ENCODE results near the gene CDA. TPM values are rescaled to one million over a fixed set of nuclear protein-coding genes. Genes with fewer than 3 reads are reported as not detected.

The CDA gene
- total RNA-seq, 1 experiment from 2014 or later: 6.5 TPM

GRCh38 chr1:20661207-20662109, 72.6 kb downstream of the CDA start, which contains the start of gene DDOST:
Gene DDOST, minus strand, starts transcription at chr1:20661369. Its CDS starts 19 bp downstream, at chr1:20661350.
- no peak within 1 kb of the TSS for H4K91ac ChIP-seq (ENCODE audit: insufficient read length, low read depth, low read length)
- H4K8ac ChIP-seq (replicated peaks; ENCODE audit: insufficient read length, low read depth, low read length): no peak within 1 kb of the TSS

More at GRCh38 chr1:20661207-20662109, 72.6 kb downstream of the CDA start, which contains the start of gene DDOST:
- Histone ChIP-seq H3K56ac (ENCODE audit: insufficient read length, low read depth, low read length) (no peak within 1 kb of the TSS), H3K23me2 (ENCODE audit: insufficient read length, low read depth, low read length, poor library complexity, severe bottlenecking) (peaks cover 5% of the 10 kb centered on the region), H4K20me1 (ENCODE audit: control insufficient read depth, insufficient read depth, insufficient read length) (no peaks in the 10 kb centered on the region), H3K4ac (ENCODE audit: low read depth, low read length) (no peak within 1 kb of the TSS), H2AFZ (ENCODE audit: low read length) (no peak within 1 kb of the TSS), H3T11ph (ENCODE audit: low read length) (no peak within 1 kb of the TSS), H2BK12ac (ENCODE audit: insufficient read length, low read depth, low read length) (no peak within 1 kb of the TSS), H3K4me1 (ENCODE audit: insufficient read depth, low read length) (peaks cover 2% of the 10 kb centered on the region; the same call in 1 of the 2 replicates), H3K79me1 (ENCODE audit: insufficient read depth, low read depth, low read length, poor library complexity, severe bottlenecking) (peaks cover 7% of the 10 kb centered on the region), H3K9ac (ENCODE audit: extremely low read depth, insufficient read length, low read length) (peak within 1 kb of the TSS; percentile 91), H3K27ac (ENCODE audit: insufficient read length, low read depth, low read length) (no peak within 1 kb of the TSS), H3K79me2 (ENCODE audit: insufficient read depth, low read length) (peaks cover 19% of the 10 kb centered on the region), H2BK20ac (ENCODE audit: low read depth, low read length, poor library complexity, severe bottlenecking) (no peak within 1 kb of the TSS), H3K23ac (ENCODE audit: insufficient read length, low read depth, low read length) (no peak within 1 kb of the TSS), H2BK15ac (ENCODE audit: low read depth, low read length) (no peak within 1 kb of the TSS), H3K27me3 (ENCODE audit: insufficient read depth, low read length) (no peaks in the 10 kb centered on the region), H2BK5ac (ENCODE audit: insufficient read length, low read length) (no peak within 1 kb of the TSS), H3K14ac (ENCODE audit: insufficient read depth, low read length) (peak within 1 kb of the TSS; percentile 22; the same call in 1 of the 2 replicates), H2BK120ac (ENCODE audit: low read depth, low read length, poor library complexity, severe bottlenecking) (no peak within 1 kb of the TSS), H2AK5ac (ENCODE audit: insufficient read length, low read length) (no peak within 1 kb of the TSS), H3K9me3 (ENCODE audit: control insufficient read depth, low read depth, low read length) (no peaks in the 10 kb centered on the region), H3K4me2 (ENCODE audit: insufficient read depth, insufficient read length, low read length) (peak within 1 kb of the TSS; percentile 98), H3K18ac (ENCODE audit: insufficient read length, low read depth, low read length) (peak within 1 kb of the TSS; percentile 50), H4K5ac (ENCODE audit: insufficient read length, low read depth, low read length) (no peak within 1 kb of the TSS)
- Mint-ChIP-seq H3K4me1 (peaks cover 24% of the 10 kb centered on the region in 2 experiments), H3K4me3 (peak within 1 kb of the TSS; percentile 99 to 100), H3K36me3 (ENCODE audit: insufficient read depth in 1 of 3, low read depth in 3 of 3) (peaks cover 8 to 28% (median 26%) of the 10 kb centered on the region in 3 experiments), H3K27me3 (ENCODE audit: low read depth) (no peaks in the 10 kb centered on the region), H3K27ac (peak within 1 kb of the TSS; percentile 95 to 99 (median 98)), H3K9me3 (no peaks in the 10 kb centered on the region)
- WGBS (ENCODE audit: extremely low coverage, insufficient read length, low lambda C conversion rate): no CpG with 5 or more reads among the region's 58 CpGs
- peak; percentile 99 for DNase-seq
- TF ChIP-seq CTCF (conservative IDR thresholded peaks at IDR 0.05): peak; percentile 58; the same call in 2 of the 3 replicates

Measured in H9 (cell line).